NT2/D1 (cell line): ENCODE data around the gene SDK1.

Experiments
- SUZ12 ChIP-seq: IDR thresholded peaks from 2 replicates; pipeline ENCODE4 v1.6.1; 2011; ENCODE audit not compliant: insufficient read length, insufficient read depth; ENCODE audit errors: extremely low read depth
- YY1 ChIP-seq: IDR thresholded peaks from 2 replicates; pipeline ENCODE4 v1.6.1; 2011; ENCODE audit not compliant: insufficient read length, insufficient read depth
- ZNF274 ChIP-seq: IDR thresholded peaks from 2 replicates; pipeline ENCODE4 v1.6.1; 2011; ENCODE audit warnings: mild to moderate bottlenecking, low read depth, low read length

DNA sequence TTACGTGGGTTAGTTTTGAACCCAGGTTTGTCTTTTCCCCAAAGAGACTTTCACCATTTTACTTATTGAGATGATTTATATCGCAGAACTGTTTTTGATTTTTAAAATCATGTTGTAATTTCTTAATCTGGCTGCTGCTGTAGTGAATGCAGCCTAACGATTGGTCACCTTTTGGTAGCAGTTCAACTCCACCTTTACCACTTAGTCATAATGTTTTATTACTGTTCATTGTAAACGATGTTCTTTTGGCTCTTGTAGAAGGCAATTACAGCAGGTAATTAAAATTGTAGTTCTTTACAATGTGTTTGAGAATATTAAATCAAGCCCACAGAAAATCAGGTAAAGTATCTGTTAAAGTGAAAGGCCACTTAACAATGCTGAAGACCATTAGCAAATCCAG is 531.1 kb downstream of the SDK1 start:
- TF ChIP-seq YY1 (no peak), ZNF274 (no peak), SUZ12 (no peak)
